ENCODE measurements around the gene ZNF469. TPM values are rescaled to one million over a fixed set of nuclear protein-coding genes. Genes with fewer than 3 reads are reported as not detected.

The ZNF469 gene
- total and polyA plus RNA-seq, 7 donors, result under 0.01 to 1.7 (median 0.36) TPM

- TF ChIP-seq CTCF (IDR thresholded peaks at IDR 0.05), result no peak
- TF ChIP-seq EP300 (IDR thresholded peaks at IDR 0.05), result no peak
- no peak for TF ChIP-seq POLR2AphosphoS5 (IDR thresholded peaks at IDR 0.05)
- TF ChIP-seq POLR2A (IDR thresholded peaks at IDR 0.05), result no peak
- no peak overlapping the region for H3K27ac ChIP-seq
- whole genome bisulfite sequencing, 2 donors, result 82 to 90% methylated on average over 3 of the region's 3 CpGs
- no peaks in the 10 kb centered on the region for H3K27me3 ChIP-seq
- H3K36me3 ChIP-seq, result no peaks in the 10 kb centered on the region
- no peaks in the 10 kb centered on the region for H3K9me3 ChIP-seq
- DNase-seq, result no peak
- intact Hi-C loops (cut with DNase I), result no loop called here
- no peak overlapping the region for H3K4me3 ChIP-seq
- peaks cover 0 to 4% (median 0%) of the 10 kb centered on the region in 4 donors for H3K4me1 ChIP-seq
These were observed 19.0 kb downstream of the ZNF469 start for GRCh38 chr16:88401604-88402246.

GRCh38 chr16:88402551-88403240 is 19.9 kb downstream of the ZNF469 start:
- intact Hi-C loops (cut with DNase I), result no loop called here
- H3K4me1 ChIP-seq, result peaks cover 0 to 4% (median 0%) of the 10 kb centered on the region in 4 donors
- no peak overlapping the region for H3K27ac ChIP-seq
- TF ChIP-seq POLR2A (IDR thresholded peaks at IDR 0.05) (no peak), EP300 (IDR thresholded peaks at IDR 0.05) (no peak), POLR2AphosphoS5 (IDR thresholded peaks at IDR 0.05) (no peak), CTCF (IDR thresholded peaks at IDR 0.05) (no peak)
- no peak for DNase-seq
- no peak overlapping the region for H3K4me3 ChIP-seq
- no peaks in the 10 kb centered on the region for H3K36me3 ChIP-seq
- no peaks in the 10 kb centered on the region for H3K9me3 ChIP-seq
- WGBS, 2 donors, result 76 to 79% methylated on average over 24 of the region's 24 CpGs
- H3K27me3 ChIP-seq, result no peaks in the 10 kb centered on the region

GRCh38 chr16:88403794-88404581 is 21.2 kb downstream of the ZNF469 start:
- no peak for DNase-seq
- no peak overlapping the region for H3K27ac ChIP-seq
- H3K4me3 ChIP-seq, result no peak overlapping the region
- TF ChIP-seq POLR2AphosphoS5 (IDR thresholded peaks at IDR 0.05) (no peak), EP300 (IDR thresholded peaks at IDR 0.05) (no peak)
- H3K4me1 ChIP-seq, result peaks cover 0 to 4% (median 0%) of the 10 kb centered on the region in 4 donors
- no peaks in the 10 kb centered on the region for H3K36me3 ChIP-seq
- H3K9me3 ChIP-seq, result no peaks in the 10 kb centered on the region
- no peaks in the 10 kb centered on the region for H3K27me3 ChIP-seq
- WGBS, 2 donors, result 71 to 81% methylated on average over 22 of the region's 22 CpGs
- intact Hi-C loops (cut with DNase I), result no loop called here

- no peaks in the 10 kb centered on the region for H3K9me3 ChIP-seq
These were observed 22.0 kb downstream of the ZNF469 start for GRCh38 chr16:88404769-88405168.

More at GRCh38 chr16:88404769-88405168, 22.0 kb downstream of the ZNF469 start:
- Histone ChIP-seq H3K27me3 (no peaks in the 10 kb centered on the region), H3K4me1 (peaks cover 0 to 4% (median 0%) of the 10 kb centered on the region in 4 donors), H3K36me3 (no peaks in the 10 kb centered on the region), H3K4me3 (no peak overlapping the region), H3K27ac (no peak overlapping the region)
- no peak for TF ChIP-seq EP300 (IDR thresholded peaks at IDR 0.05)
- TF ChIP-seq POLR2AphosphoS5 (IDR thresholded peaks at IDR 0.05), result no peak
- TF ChIP-seq POLR2A (IDR thresholded peaks at IDR 0.05), result no peak
- no peak for TF ChIP-seq CTCF (IDR thresholded peaks at IDR 0.05)
- intact Hi-C loops (cut with DNase I), result no loop called here
- DNase-seq, result no peak
- 92 to 93% methylated on average over 6 of the region's 6 CpGs for WGBS, 2 donors
